Stimulated activated CD8-positive, alpha-beta memory T cell treated with anti-CD3 and anti-CD28 coated beads, Interleukin-4, amount 100 ng/mL, for 4 hours (primary cell): Measurements from ENCODE around the gene HSD17B2.

Experiments used
- DNase-seq, 2 donors: peaks; one replicate each; pipeline ENCODE4 v3.0.0-alpha.2; 2020; ENCODE audit warnings: low read depth in 2 of 2, low spot score in 1 of 2

HSD17B2 gene

GRCh38 chr16:82019535-82019934 is 15.5 kb upstream of the HSD17B2 start:
- DNase-seq = no peak

- no peak for DNase-seq
Observed at GRCh38 chr16:82020051-82020450, 15.0 kb upstream of the HSD17B2 start.

- DNase-seq = no peak
Observed at GRCh38 chr16:82023206-82023605, 11.8 kb upstream of the HSD17B2 start.

- no peak for DNase-seq
Observed at GRCh38 chr16:82024316-82024715, 10.7 kb upstream of the HSD17B2 start.

- no peak for DNase-seq
Observed at GRCh38 chr16:82024883-82025282, 10.2 kb upstream of the HSD17B2 start.

- no peak for DNase-seq
Observed at GRCh38 chr16:82027629-82028064, 7.4 kb upstream of the HSD17B2 start.

GRCh38 chr16:82031116-82032084 is 3.7 kb upstream of the HSD17B2 start:
- DNase-seq = no peak

GRCh38 chr16:82033006-82033405 is 2.0 kb upstream of the HSD17B2 start:
- DNase-seq = no peak

- DNase-seq = no peak
Observed at GRCh38 chr16:82033683-82034300, 1.3 kb upstream of the HSD17B2 start.

GRCh38 chr16:82037251-82037650 is 2.2 kb downstream of the HSD17B2 start:
- DNase-seq = no peak

GRCh38 chr16:82037666-82038065 is 2.6 kb downstream of the HSD17B2 start:
- no peak for DNase-seq

- no peak for DNase-seq
Observed at GRCh38 chr16:82040296-82040695, 5.2 kb downstream of the HSD17B2 start.

- no peak for DNase-seq
Observed at GRCh38 chr16:82041542-82041941, 6.5 kb downstream of the HSD17B2 start.

GRCh38 chr16:82042144-82042543 is 7.1 kb downstream of the HSD17B2 start:
- DNase-seq = no peak

- no peak for DNase-seq
Observed at GRCh38 chr16:82042846-82043245, 7.8 kb downstream of the HSD17B2 start.

GRCh38 chr16:82043680-82044584 is 8.9 kb downstream of the HSD17B2 start:
- no peak for DNase-seq

- no peak for DNase-seq
Observed at GRCh38 chr16:82044585-82044911, 9.5 kb downstream of the HSD17B2 start.

GRCh38 chr16:82045465-82045864 is 10.4 kb downstream of the HSD17B2 start:
- no peak for DNase-seq

GRCh38 chr16:82046541-82046940 is 11.5 kb downstream of the HSD17B2 start:
- DNase-seq = no peak

GRCh38 chr16:82046941-82047340 is 11.9 kb downstream of the HSD17B2 start:
- DNase-seq = no peak

GRCh38 chr16:82047374-82047773 is 12.3 kb downstream of the HSD17B2 start:
- DNase-seq = no peak
